Measurements from ENCODE around the gene SHISA9. TPM values are rescaled to one million over a fixed set of nuclear protein-coding genes. Genes with fewer than 3 reads are reported as not detected.

Gene SHISA9
- polyA plus RNA-seq, 2 of the 4 experiments (the other 2 are of a cell fraction): 0.16 TPM; not detected in 1

DNA sequence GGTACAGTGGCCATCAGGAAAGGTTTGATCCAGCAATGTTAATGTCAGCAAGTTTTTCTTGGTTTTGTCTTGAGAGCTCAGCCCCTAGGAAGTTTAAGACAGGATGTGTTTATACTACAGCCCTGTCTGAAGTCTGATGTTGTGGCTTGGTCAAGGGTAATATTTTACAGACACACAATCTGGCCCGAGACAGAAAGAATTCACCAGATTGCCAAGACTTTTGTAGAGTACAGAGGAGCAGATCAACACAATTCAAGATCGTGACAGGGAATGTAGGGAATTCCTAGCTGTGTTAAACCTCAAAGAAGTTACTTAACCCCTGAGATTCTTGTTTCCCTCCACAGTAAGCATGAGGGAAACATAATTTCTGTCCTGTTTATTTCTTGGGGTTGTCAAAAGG is 63.1 kb downstream of the SHISA9 start:
- Histone ChIP-seq H3K27ac (no peak overlapping the region), H3K4me3 (no peak overlapping the region), H3K4me1 (no peaks in the 10 kb centered on the region), H3K4me2 (no peak overlapping the region), H3K9me3 (no peaks in the 10 kb centered on the region)
- TF ChIP-seq SMC3 (IDR thresholded peaks at IDR 0.05) (no peak), NR3C1 (IDR thresholded peaks at IDR 0.05) (no peak)
- CTCF ChIA-PET: interaction anchor here (0.6 to 1.8 kb wide), 2 partner anchors 12 to 56 kb away, joined by 3 to 5 read pairs; no protein-coding TSS in a partner anchor
- ATAC-seq (no peak), DNase-seq (ENCODE audit: low read depth in 1 of 2, low spot score in 1 of 2) (no peak), FAIRE-seq (no peak)
- POLR2A ChIA-PET: no interaction called here
- WGBS (ENCODE audit: missing lambda C conversion rate): 4% methylated on average over 2 of the region's 2 CpGs

DNA sequence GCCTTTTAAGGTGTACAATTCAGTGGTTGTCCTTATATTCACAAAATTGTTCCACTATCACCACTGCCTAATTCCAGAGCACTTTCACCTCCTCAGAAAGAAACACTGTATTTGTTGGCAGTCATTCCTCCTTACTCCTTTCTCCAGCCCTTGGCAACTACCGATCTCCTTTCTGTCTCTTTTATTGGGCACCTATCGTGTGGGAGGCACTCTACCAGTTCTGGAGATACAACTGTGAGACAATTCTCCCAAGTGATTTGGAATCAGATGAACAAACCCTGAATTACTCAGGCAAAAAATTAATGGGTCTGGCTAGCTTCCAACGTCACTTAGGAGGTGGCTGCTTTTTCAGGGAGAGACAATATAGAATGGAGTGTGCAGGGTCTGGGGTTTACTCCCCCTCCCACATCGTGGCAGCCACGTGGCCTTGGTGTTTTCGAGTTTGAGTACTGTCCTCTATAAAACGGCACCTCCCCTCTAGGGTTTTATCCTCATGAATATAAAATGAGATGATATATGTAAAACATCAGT is 63.9 kb downstream of the SHISA9 start:
- TF ChIP-seq, protein P1, sequence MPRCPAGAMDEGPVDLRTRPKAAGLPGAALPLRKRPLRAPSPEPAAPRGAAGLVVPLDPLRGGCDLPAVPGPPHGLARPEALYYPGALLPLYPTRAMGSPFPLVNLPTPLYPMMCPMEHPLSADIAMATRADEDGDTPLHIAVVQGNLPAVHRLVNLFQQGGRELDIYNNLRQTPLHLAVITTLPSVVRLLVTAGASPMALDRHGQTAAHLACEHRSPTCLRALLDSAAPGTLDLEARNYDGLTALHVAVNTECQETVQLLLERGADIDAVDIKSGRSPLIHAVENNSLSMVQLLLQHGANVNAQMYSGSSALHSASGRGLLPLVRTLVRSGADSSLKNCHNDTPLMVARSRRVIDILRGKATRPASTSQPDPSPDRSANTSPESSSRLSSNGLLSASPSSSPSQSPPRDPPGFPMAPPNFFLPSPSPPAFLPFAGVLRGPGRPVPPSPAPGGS (IDR thresholded peaks at IDR 0.05): no peak
- TF ChIP-seq RNF2 (IDR thresholded peaks at IDR 0.05; ENCODE audit: borderline replicate concordance, low read depth) (no peak), EP300 (IDR thresholded peaks at IDR 0.05) (no peak), SREBF2 (IDR thresholded peaks at IDR 0.05) (no peak), TFCP2L1 (CRISPR knock-in tag; IDR thresholded peaks at IDR 0.05) (no peak), CEBPB (IDR thresholded peaks at IDR 0.05) (no peak), ZNF302 (CRISPR knock-in tag; IDR thresholded peaks at IDR 0.05) (no peak), RARB (CRISPR knock-in tag; IDR thresholded peaks at IDR 0.05) (no peak), FOSB (CRISPR knock-in tag; IDR thresholded peaks at IDR 0.05) (no peak), CHD2 (IDR thresholded peaks at IDR 0.05; ENCODE audit: low read length, partially characterized antibody) (no peak)
- TF ChIP-seq, protein P2, sequence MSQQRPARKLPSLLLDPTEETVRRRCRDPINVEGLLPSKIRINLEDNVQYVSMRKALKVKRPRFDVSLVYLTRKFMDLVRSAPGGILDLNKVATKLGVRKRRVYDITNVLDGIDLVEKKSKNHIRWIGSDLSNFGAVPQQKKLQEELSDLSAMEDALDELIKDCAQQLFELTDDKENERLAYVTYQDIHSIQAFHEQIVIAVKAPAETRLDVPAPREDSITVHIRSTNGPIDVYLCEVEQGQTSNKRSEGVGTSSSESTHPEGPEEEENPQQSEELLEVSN (IDR thresholded peaks at IDR 0.05; ENCODE audit: borderline replicate concordance, low read depth): no peak
- TF ChIP-seq, protein P3, sequence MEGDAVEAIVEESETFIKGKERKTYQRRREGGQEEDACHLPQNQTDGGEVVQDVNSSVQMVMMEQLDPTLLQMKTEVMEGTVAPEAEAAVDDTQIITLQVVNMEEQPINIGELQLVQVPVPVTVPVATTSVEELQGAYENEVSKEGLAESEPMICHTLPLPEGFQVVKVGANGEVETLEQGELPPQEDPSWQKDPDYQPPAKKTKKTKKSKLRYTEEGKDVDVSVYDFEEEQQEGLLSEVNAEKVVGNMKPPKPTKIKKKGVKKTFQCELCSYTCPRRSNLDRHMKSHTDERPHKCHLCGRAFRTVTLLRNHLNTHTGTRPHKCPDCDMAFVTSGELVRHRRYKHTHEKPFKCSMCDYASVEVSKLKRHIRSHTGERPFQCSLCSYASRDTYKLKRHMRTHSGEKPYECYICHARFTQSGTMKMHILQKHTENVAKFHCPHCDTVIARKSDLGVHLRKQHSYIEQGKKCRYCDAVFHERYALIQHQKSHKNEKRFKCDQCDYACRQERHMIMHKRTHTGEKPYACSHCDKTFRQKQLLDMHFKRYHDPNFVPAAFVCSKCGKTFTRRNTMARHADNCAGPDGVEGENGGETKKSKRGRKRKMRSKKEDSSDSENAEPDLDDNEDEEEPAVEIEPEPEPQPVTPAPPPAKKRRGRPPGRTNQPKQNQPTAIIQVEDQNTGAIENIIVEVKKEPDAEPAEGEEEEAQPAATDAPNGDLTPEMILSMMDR (IDR thresholded peaks at IDR 0.05): no peak
- POLR2A ChIA-PET: no interaction called here

DNA sequence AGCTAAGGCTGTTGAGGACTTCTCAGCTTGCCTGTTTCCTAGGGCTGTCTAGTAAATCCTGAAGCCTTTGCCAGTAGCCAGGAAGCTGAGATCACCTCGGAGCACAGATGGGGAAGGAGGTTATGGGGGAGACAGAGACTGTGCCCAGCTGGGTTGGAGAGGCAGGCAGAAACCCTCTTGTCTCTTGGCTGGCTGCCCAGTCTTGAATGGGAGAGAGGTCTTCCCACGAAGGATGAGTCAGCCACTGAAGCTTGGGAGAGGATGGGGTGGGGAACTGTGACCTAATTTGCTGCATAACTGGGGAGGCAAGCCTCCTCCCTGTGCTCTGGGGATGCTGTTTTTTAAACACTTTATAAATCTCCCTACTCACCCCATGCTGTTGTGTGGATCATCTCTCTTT is 69.8 kb downstream of the SHISA9 start:
- TF ChIP-seq HDAC2 (IDR thresholded peaks at IDR 0.05) (no peak), FOSL2 (IDR thresholded peaks at IDR 0.05) (no peak), FOSL2 (CRISPR knock-in tag; IDR thresholded peaks at IDR 0.05) (peak; percentile 23; the same call in 1 of the 2 replicates)
- DNase-seq (ENCODE audit: low read depth in 1 of 2, low spot score in 1 of 2) (peak; percentile 15 to 61), ATAC-seq (peak; percentile 50 to 70; a peak in 5 of 6 replicates), FAIRE-seq (no peak)
- 6% methylated on average over 2 of the region's 2 CpGs for WGBS (ENCODE audit: missing lambda C conversion rate)
- Histone ChIP-seq H3K4me2 (peak overlapping the region; percentile 50), H3K4me3 (no peak overlapping the region), H3K9me3 (no peaks in the 10 kb centered on the region), H3K27ac (peak overlapping the region in 1 of 2 experiments; percentile 37; a peak in 2 of 6 replicates), H3K4me1 (peaks cover 7% of the 10 kb centered on the region; the same call in 2 of the 3 replicates)
- ChIA-PET CTCF (interaction anchor here (1.4 kb wide), 1 partner anchor 19 kb away, joined by 3 read pairs; no protein-coding TSS in a partner anchor), POLR2A (no interaction called here)

More for the DNA sequence above, 63.9 kb downstream of the SHISA9 start:
- Histone ChIP-seq H3K4me2 (no peak overlapping the region), H3K27ac (no peak overlapping the region), H3K4me1 (no peaks in the 10 kb centered on the region), H3K9me3 (no peaks in the 10 kb centered on the region), H3K4me3 (no peak overlapping the region)
- WGBS (ENCODE audit: missing lambda C conversion rate): 7% methylated on average over 7 of the region's 7 CpGs
- CTCF ChIA-PET: no interaction called here
- no peak for ATAC-seq
- no peak for FAIRE-seq
- DNase-seq (ENCODE audit: low read depth in 1 of 2, low spot score in 1 of 2): no peak

DNA sequence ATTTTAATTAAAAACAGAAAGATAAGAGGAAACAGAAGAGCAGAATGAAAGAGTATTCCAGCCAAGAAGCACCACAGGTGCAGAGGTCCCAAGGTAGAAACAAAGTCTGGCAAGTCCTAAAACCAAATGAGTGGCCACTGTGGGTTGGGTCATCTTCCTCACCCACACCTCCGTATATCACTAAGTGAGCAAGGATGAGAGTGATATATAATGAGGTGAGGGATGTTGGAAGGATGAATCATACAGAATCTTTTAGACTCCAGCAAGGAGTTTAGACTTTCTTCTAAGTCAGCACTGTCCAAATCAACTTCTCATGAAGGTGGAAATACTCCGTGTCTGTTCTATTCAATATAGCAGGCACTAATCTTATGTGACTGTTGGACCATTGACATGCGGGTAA is 70.8 kb downstream of the SHISA9 start:
- ATAC-seq (no peak), DNase-seq (ENCODE audit: low read depth in 1 of 2, low spot score in 1 of 2) (no peak), FAIRE-seq (no peak)
- WGBS (ENCODE audit: missing lambda C conversion rate): 37% methylated on average over 3 of the region's 3 CpGs
- CTCF ChIA-PET: no interaction called here
- H3K4me1 ChIP-seq: peaks cover 7% of the 10 kb centered on the region; the same call in 2 of the 3 replicates
- POLR2A ChIA-PET: no interaction called here
- H3K9me3 ChIP-seq: no peaks in the 10 kb centered on the region
- no peak overlapping the region for H3K4me3 ChIP-seq
- H3K27ac ChIP-seq: no peak overlapping the region
- H3K4me2 ChIP-seq: no peak overlapping the region
- TF ChIP-seq, protein P2 (IDR thresholded peaks at IDR 0.05; ENCODE audit: borderline replicate concordance, low read depth): no peak
- TF ChIP-seq TP53 (CRISPR knock-in tag; IDR thresholded peaks at IDR 0.05) (no peak), KDM5A (IDR thresholded peaks at IDR 0.05) (no peak), KDM1A (IDR thresholded peaks at IDR 0.05; ENCODE audit: low read depth) (no peak), CBX2 (IDR thresholded peaks at IDR 0.05; ENCODE audit: borderline replicate concordance, low read depth) (no peak)
- TF ChIP-seq, protein P4, sequence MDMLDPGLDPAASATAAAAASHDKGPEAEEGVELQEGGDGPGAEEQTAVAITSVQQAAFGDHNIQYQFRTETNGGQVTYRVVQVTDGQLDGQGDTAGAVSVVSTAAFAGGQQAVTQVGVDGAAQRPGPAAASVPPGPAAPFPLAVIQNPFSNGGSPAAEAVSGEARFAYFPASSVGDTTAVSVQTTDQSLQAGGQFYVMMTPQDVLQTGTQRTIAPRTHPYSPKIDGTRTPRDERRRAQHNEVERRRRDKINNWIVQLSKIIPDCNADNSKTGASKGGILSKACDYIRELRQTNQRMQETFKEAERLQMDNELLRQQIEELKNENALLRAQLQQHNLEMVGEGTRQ (IDR thresholded peaks at IDR 0.05): no peak
- TF ChIP-seq, protein P5, sequence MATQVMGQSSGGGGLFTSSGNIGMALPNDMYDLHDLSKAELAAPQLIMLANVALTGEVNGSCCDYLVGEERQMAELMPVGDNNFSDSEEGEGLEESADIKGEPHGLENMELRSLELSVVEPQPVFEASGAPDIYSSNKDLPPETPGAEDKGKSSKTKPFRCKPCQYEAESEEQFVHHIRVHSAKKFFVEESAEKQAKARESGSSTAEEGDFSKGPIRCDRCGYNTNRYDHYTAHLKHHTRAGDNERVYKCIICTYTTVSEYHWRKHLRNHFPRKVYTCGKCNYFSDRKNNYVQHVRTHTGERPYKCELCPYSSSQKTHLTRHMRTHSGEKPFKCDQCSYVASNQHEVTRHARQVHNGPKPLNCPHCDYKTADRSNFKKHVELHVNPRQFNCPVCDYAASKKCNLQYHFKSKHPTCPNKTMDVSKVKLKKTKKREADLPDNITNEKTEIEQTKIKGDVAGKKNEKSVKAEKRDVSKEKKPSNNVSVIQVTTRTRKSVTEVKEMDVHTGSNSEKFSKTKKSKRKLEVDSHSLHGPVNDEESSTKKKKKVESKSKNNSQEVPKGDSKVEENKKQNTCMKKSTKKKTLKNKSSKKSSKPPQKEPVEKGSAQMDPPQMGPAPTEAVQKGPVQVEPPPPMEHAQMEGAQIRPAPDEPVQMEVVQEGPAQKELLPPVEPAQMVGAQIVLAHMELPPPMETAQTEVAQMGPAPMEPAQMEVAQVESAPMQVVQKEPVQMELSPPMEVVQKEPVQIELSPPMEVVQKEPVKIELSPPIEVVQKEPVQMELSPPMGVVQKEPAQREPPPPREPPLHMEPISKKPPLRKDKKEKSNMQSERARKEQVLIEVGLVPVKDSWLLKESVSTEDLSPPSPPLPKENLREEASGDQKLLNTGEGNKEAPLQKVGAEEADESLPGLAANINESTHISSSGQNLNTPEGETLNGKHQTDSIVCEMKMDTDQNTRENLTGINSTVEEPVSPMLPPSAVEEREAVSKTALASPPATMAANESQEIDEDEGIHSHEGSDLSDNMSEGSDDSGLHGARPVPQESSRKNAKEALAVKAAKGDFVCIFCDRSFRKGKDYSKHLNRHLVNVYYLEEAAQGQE (IDR thresholded peaks at IDR 0.05): no peak

All from A549 (cell line).